Measurements from ENCODE around the gene NDUFAF5. TPM values are rescaled to one million over a fixed set of nuclear protein-coding genes. Genes with fewer than 3 reads are reported as not detected.

Gene NDUFAF5
- total and polyA plus RNA-seq, 2 of the 8 experiments (the other 6 are each of a cell fraction or from before 2014, with no cell fraction given), result 11.8 to 32.3 TPM

GRCh38 chr20:13824459-13824858 lies 39.6 kb downstream of the NDUFAF5 start:
- Histone ChIP-seq H4K5ac (ENCODE audit: insufficient read length, low read depth, low read length) (no peak overlapping the region), H3K23ac (ENCODE audit: insufficient read length) (no peak overlapping the region), H3K36me3 (ENCODE audit: control insufficient read depth in 2 of 4, insufficient read depth in 4 of 4, low read length in 3 of 4) (no peaks in the 10 kb centered on the region), H3K23me2 (ENCODE audit: low read depth, low read length) (no peaks in the 10 kb centered on the region; the same call in 1 of the 2 replicates), H3K79me2 (ENCODE audit: control insufficient read depth in 1 of 2, insufficient read depth in 2 of 2, low read length in 2 of 2) (no peaks in the 10 kb centered on the region), H3K4me1 (replicated peaks in 1 of 4; ENCODE audit: control insufficient read depth in 3 of 4, insufficient read depth in 4 of 4, low read length in 3 of 4) (0 out of 7 replicates have a peak, but pooled peaks cover 0 to 2% (median 0%) of the 10 kb centered on the region in 4 experiments), H2BK15ac (ENCODE audit: low read length) (no peak overlapping the region), H4K20me1 (replicated peaks in 1 of 2; ENCODE audit: control insufficient read depth in 1 of 2, insufficient read depth in 2 of 2, low read length in 2 of 2) (no peaks in the 10 kb centered on the region), H2BK5ac (ENCODE audit: low read depth, low read length) (no peak overlapping the region), H3K27ac (ENCODE audit: low read depth, low read length) (no peak overlapping the region), H3K9ac (replicated peaks in 1 of 4; ENCODE audit: extremely low read depth in 1 of 4, low read depth in 3 of 4, low read length in 3 of 4) (no peak overlapping the region), H4K8ac (ENCODE audit: extremely low read depth, insufficient read depth, low read length) (no peak overlapping the region), H3K9me3 (ENCODE audit: insufficient read depth in 2 of 2, low read depth in 1 of 2, low read length in 1 of 2) (no peaks in the 10 kb centered on the region), H2AK5ac (ENCODE audit: low read depth, low read length) (no peak overlapping the region), H2BK20ac (ENCODE audit: low read length) (no peak overlapping the region), H2BK12ac (ENCODE audit: low read depth, low read length) (no peak overlapping the region), H3K4me2 (ENCODE audit: insufficient read depth in 1 of 2, low read depth in 2 of 2, low read length in 2 of 2) (no peak overlapping the region), H3K18ac (ENCODE audit: extremely low read depth, low read length) (no peak overlapping the region), H3K27me3 (replicated peaks in 1 of 4; ENCODE audit: control insufficient read depth in 3 of 4, extremely low read depth in 1 of 4, insufficient read depth in 3 of 4, low read length in 3 of 4) (no peaks in the 10 kb centered on the region), H2AFZ (ENCODE audit: low read length) (no peak overlapping the region), H3K4ac (replicated peaks; ENCODE audit: insufficient read length, low read depth, low read length) (no peak overlapping the region), H4K91ac (replicated peaks; ENCODE audit: insufficient read length, low read length) (no peak overlapping the region), H3K79me1 (ENCODE audit: low read depth, low read length) (no peaks in the 10 kb centered on the region), H3K56ac (replicated peaks; ENCODE audit: insufficient read length, low read depth, low read length) (no peak overlapping the region), H2BK120ac (replicated peaks; ENCODE audit: low read depth, low read length) (no peak overlapping the region), H3K14ac (ENCODE audit: insufficient read length) (no peak overlapping the region), H3K4me3 (ENCODE audit: extremely low read depth in 1 of 4, insufficient read depth in 2 of 4, low read depth in 3 of 4, low read length in 4 of 4) (no peak overlapping the region)
- CTCF ChIA-PET (ENCODE audit: partially characterized antibody), result interaction anchor here (1.0 to 2.8 kb wide), 7 partner anchors 11 to 230 kb away, joined by 3 to 14 read pairs (median 5); no protein-coding TSS in a partner anchor
- POLR2A ChIA-PET (ENCODE audit: partially characterized antibody), result interaction anchor here (1.0 to 1.1 kb wide), 2 partner anchors 35 to 39 kb away, joined by 3 to 5 read pairs; partner anchors contain the start of genes ESF1 and NDUFAF5
- 94% methylated on average over 3 of the region's 3 CpGs; no CpG with 5 or more reads in 1 of the 2 experiments for WGBS, 2 experiments (ENCODE audit: extremely low coverage in 1 of 2, insufficient coverage in 1 of 2, insufficient read length in 1 of 2, insufficient replicate concordance in 2 of 2, low coverage in 1 of 2, low lambda C conversion rate in 2 of 2, missing lambda C conversion rate in 1 of 2)
- DNase-seq (ENCODE audit: low read depth in 1 of 2, low spot score in 2 of 2) (no peak), FAIRE-seq (no peak)
- TF ChIP-seq RFX5 (IDR thresholded peaks at IDR 0.05; ENCODE audit: borderline replicate concordance, low read depth, low read length) (no peak), RBBP5 (IDR thresholded peaks at IDR 0.05; ENCODE audit: borderline replicate concordance, low read depth, low read length) (no peak), SP4 (IDR thresholded peaks at IDR 0.05; ENCODE audit: low read length) (no peak), CBX5 (IDR thresholded peaks at IDR 0.05; ENCODE audit: low read depth, low read length) (no peak), MAX (IDR thresholded peaks at IDR 0.05) (no peak), BACH1 (IDR thresholded peaks at IDR 0.05; ENCODE audit: low read length) (no peak), SIN3A (conservative IDR thresholded peaks at IDR 0.05 in 1 of 2, IDR thresholded peaks at IDR 0.05 in 1 of 2; ENCODE audit: low read depth in 1 of 2, low read length in 2 of 2) (no peak), CHD1 (IDR thresholded peaks at IDR 0.05; ENCODE audit: low read depth, low read length) (no peak), CEBPB (IDR thresholded peaks at IDR 0.05; ENCODE audit: low read depth, low read length) (no peak), FOSL1 (IDR thresholded peaks at IDR 0.05; ENCODE audit: insufficient read depth, low read depth, low read length) (no peak), TBP (IDR thresholded peaks at IDR 0.05; ENCODE audit: low read depth, low read length) (no peak), KDM1A (IDR thresholded peaks at IDR 0.05; ENCODE audit: borderline replicate concordance, low read length) (no peak), ATF2 (IDR thresholded peaks at IDR 0.05; ENCODE audit: low read length) (no peak)
